SK-N-SH (cell line): ENCODE results near the gene GPC5. TPM values are rescaled to one million over a fixed set of nuclear protein-coding genes. Genes with fewer than 3 reads are reported as not detected.
A peak's percentile ranks its signal among the peaks of the same experiment; 100 is the strongest.

Experiments used
- CTCF ChIA-PET: fragments of 300-600, 350-600 bp; formaldehyde crosslinking; extraction: SDS; loops from one replicate; lab custom pipeline; 2021; lab: Yijun Ruan, JAX
- POLR2A ChIA-PET: fragments of 350-600 bp; sonication (Branson Sonifier 250); formaldehyde crosslinking; extraction: SDS; loops from one replicate; lab custom pipeline; 2020; ENCODE audit warnings: antibody characterized with exemption, inconsistent platforms; lab: Yijun Ruan, JAX
- DNase-seq: peaks from one replicate; pipeline ENCODE4 v3.0.0; 2012
- H2AFZ ChIP-seq: fragments of 200-600 bp; sonication (generic); 2 replicates; pipeline ENCODE4 v1.8.1; 2016; ENCODE audit warnings: antibody characterized with exemption, mild to moderate bottlenecking, low read depth
- H3F3A ChIP-seq: fragments of 200-600 bp; sonication (generic); replicated peaks from 2 replicates; pipeline ENCODE3; 2016; ENCODE audit warnings: antibody characterized with exemption, mild to moderate bottlenecking; ENCODE audit not compliant: insufficient read depth
- H3K27ac ChIP-seq, 2 experiments: fragments of 200-500 bp in 1 of 2; fragments of 200-600 bp in 1 of 2; sonication (Bioruptor generic) in 1 of 2; sonication (generic), shearing (Covaris generic) in 1 of 2; 2 replicates each; pipeline versions ENCODE4 v1.5.1 to v1.6.1; 2014 to 2016; ENCODE audit warnings: low read depth in 2 of 2, inconsistent platforms in 1 of 2, low read length in 1 of 2, mild to moderate bottlenecking in 1 of 2, mixed read lengths in 1 of 2
- H3K27me3 ChIP-seq: fragments of 200-600 bp; sonication (generic), shearing (Covaris generic); 2 replicates; pipeline ENCODE4 v1.6.1; 2016; ENCODE audit warnings: mixed run types; ENCODE audit not compliant: insufficient read depth
- H3K36me3 ChIP-seq, 2 experiments: fragments of 200-500 bp in 1 of 2; fragments of 200-600 bp in 1 of 2; sonication (Bioruptor generic) in 1 of 2; sonication (generic) in 1 of 2; replicated peaks in 1 of 2; 2 replicates each; pipeline versions ENCODE3 to v1.5.1; 2014 to 2016; ENCODE audit warnings: low read length in 1 of 2, mild to moderate bottlenecking in 1 of 2; ENCODE audit not compliant: insufficient read depth in 2 of 2, control insufficient read depth in 1 of 2
- H3K4me1 ChIP-seq, 2 experiments: fragments of 200-500 bp in 1 of 2; fragments of 200-600 bp in 1 of 2; sonication (Bioruptor generic) in 1 of 2; sonication (generic), shearing (Covaris generic) in 1 of 2; 2 replicates each; pipeline versions ENCODE4 v1.5.1 to v1.6.1; 2014 to 2016; ENCODE audit warnings: low read depth in 1 of 2, low read length in 1 of 2, mixed run types in 1 of 2; ENCODE audit not compliant: insufficient read depth in 2 of 2, control insufficient read depth in 1 of 2
- H3K4me2 ChIP-seq: fragments of 200-600 bp; sonication (generic), shearing (Covaris generic); 2 replicates; pipeline ENCODE4 v1.6.1; 2017; ENCODE audit warnings: mixed run types
- H3K4me3 ChIP-seq, 2 experiments: fragments of 200-500 bp in 1 of 2; fragments of 200-600 bp in 1 of 2; sonication (Bioruptor generic) in 1 of 2; sonication (generic), shearing (Covaris generic) in 1 of 2; 2 replicates each; pipeline versions ENCODE4 v1.5.1 to v1.8.1; 2014 to 2016; ENCODE audit warnings: low read depth in 2 of 2, inconsistent platforms in 1 of 2, low read length in 1 of 2, mild to moderate bottlenecking in 1 of 2, mixed read lengths in 1 of 2, moderate library complexity in 1 of 2
- H3K79me2 ChIP-seq: fragments of 200-600 bp; sonication (generic); 2 replicates; pipeline ENCODE4 v1.8.1; 2017; ENCODE audit warnings: mild to moderate bottlenecking; ENCODE audit not compliant: insufficient read depth
- H3K9ac ChIP-seq: fragments of 200-600 bp; sonication (generic); 2 replicates; pipeline ENCODE4 v1.6.1; 2017; ENCODE audit warnings: mixed run types
- H3K9me2 ChIP-seq: fragments of 200-600 bp; sonication (generic); 2 replicates; pipeline ENCODE4 v1.6.1; 2017; ENCODE audit warnings: mixed run types
- H3K9me3 ChIP-seq: fragments of 200-600 bp; sonication (generic); 2 replicates; pipeline ENCODE4 v1.6.1; 2017; ENCODE audit warnings: mixed run types, mild to moderate bottlenecking, moderate library complexity
- H4K20me1 ChIP-seq: fragments of 200-600 bp; sonication (generic); 2 replicates; pipeline ENCODE4 v1.6.1; 2017; ENCODE audit warnings: mild to moderate bottlenecking, mixed run types; ENCODE audit not compliant: insufficient read depth
- CTCF ChIP-seq: fragments of 200-600 bp; sonication (generic); IDR thresholded peaks from 2 replicates; pipeline ENCODE4 v1.6.1; 2017; ENCODE audit warnings: antibody characterized with exemption, mild to moderate bottlenecking, moderate library complexity
- EZH2phosphoT487 ChIP-seq: fragments of 200-600 bp; sonication (generic); IDR thresholded peaks from 2 replicates; pipeline ENCODE4 v1.6.1; 2017; ENCODE audit warnings: low read depth, mixed run types, mild to moderate bottlenecking, antibody characterized with exemption, moderate library complexity, borderline replicate concordance
- FOXJ3 ChIP-seq: sonication (generic); formaldehyde crosslinking; IDR thresholded peaks from 2 replicates; pipeline ENCODE4 v1.5.1; 2020; ENCODE audit warnings: mild to moderate bottlenecking, missing genetic modification reagents
- GABPA ChIP-seq: IDR thresholded peaks from 2 replicates; pipeline ENCODE4 v1.4.0; 2012; ENCODE audit warnings: low read depth, mild to moderate bottlenecking
- IRF3 ChIP-seq: fragments of 150-350 bp; IDR thresholded peaks from 2 replicates; pipeline ENCODE4 v1.6.1; 2016; ENCODE audit warnings: mild to moderate bottlenecking, low read depth, low read length
- MXI1 ChIP-seq: IDR thresholded peaks from 2 replicates; pipeline ENCODE4 v1.6.1; 2012; ENCODE audit warnings: mild to moderate bottlenecking, low read depth, low read length, improper control_type of control experiment
- NFIC ChIP-seq: IDR thresholded peaks from 2 replicates; pipeline ENCODE4 v1.4.0; 2012; ENCODE audit warnings: borderline replicate concordance
- PBX3 ChIP-seq: IDR thresholded peaks from 2 replicates; pipeline ENCODE4; 2012
- POLR2AphosphoS5 ChIP-seq: IDR thresholded peaks from 2 replicates; pipeline ENCODE4 v1.6.1; 2012; ENCODE audit warnings: low read depth, low read length
- RAD21 ChIP-seq: IDR thresholded peaks from 2 replicates; pipeline ENCODE4 v1.6.1; 2012; ENCODE audit warnings: mild to moderate bottlenecking, low read length
- RCOR1 ChIP-seq: fragments of 150-350 bp; IDR thresholded peaks from 2 replicates; pipeline ENCODE4 v1.6.1; 2017; ENCODE audit warnings: antibody characterized with exemption, low read length
- REST ChIP-seq: IDR thresholded peaks from 2 replicates; pipeline ENCODE4 v1.6.1; 2012; ENCODE audit warnings: mild to moderate bottlenecking, low read depth, low read length, moderate library complexity
- RXRA ChIP-seq: IDR thresholded peaks from 2 replicates; pipeline ENCODE4 v1.4.0; 2012; ENCODE audit warnings: low read depth, mild to moderate bottlenecking, borderline replicate concordance
- SIN3A ChIP-seq: IDR thresholded peaks from 2 replicates; pipeline ENCODE4 v1.6.1; 2012; ENCODE audit warnings: low read depth, mild to moderate bottlenecking, low read length, moderate library complexity, borderline replicate concordance
- SMC3 ChIP-seq: IDR thresholded peaks from 2 replicates; pipeline ENCODE4 v1.6.1; 2012; ENCODE audit warnings: low read depth, low read length, improper control_type of control experiment
- TAF1 ChIP-seq: IDR thresholded peaks from 2 replicates; pipeline ENCODE4 v1.6.1; 2012; ENCODE audit warnings: low read depth, mild to moderate bottlenecking, low read length, moderate library complexity, borderline replicate concordance
- USF2 ChIP-seq: fragments of 150-350 bp; IDR thresholded peaks from 2 replicates; pipeline ENCODE4 v1.6.1; 2017; ENCODE audit warnings: antibody characterized with exemption, low read length, low read depth, borderline replicate concordance
- WGBS: methylation state at CpG from one replicate; pipeline ENCODE4 v1.1.6; 2017; ENCODE audit warnings: low lambda C conversion rate; 5-methylcytosine and 5-hydroxymethylcytosine counted together
- polyA plus RNA-seq, 3 experiments: library from polyadenylated mRNA; depleted of rRNA; stranded (reverse); fragments of >200 nt; gene quantifications; 2 replicates each; pipeline ENCODE4 v1.2.3, GENCODE V29; 2012

Gene GPC5
- polyA plus RNA-seq, 1 of the 3 experiments (the other 2 are of a cell fraction), result 0.03 TPM

GRCh38 chr13:91375116-91375729 lies 23.2 kb upstream of the GPC5 start:
- Histone ChIP-seq H3K4me1 (no peaks in the 10 kb centered on the region), H2AFZ (no peak overlapping the region), H3K9me2 (no peaks in the 10 kb centered on the region), H4K20me1 (no peaks in the 10 kb centered on the region), H3K79me2 (no peaks in the 10 kb centered on the region), H3F3A (no peaks in the 10 kb centered on the region), H3K36me3 (no peaks in the 10 kb centered on the region), H3K9me3 (no peaks in the 10 kb centered on the region), H3K9ac (no peak overlapping the region), H3K27ac (no peak overlapping the region), H3K4me3 (no peak overlapping the region; a peak in 1 of 4 replicates), H3K27me3 (no peaks in the 10 kb centered on the region), H3K4me2 (no peak overlapping the region)
- DNase-seq, result peak; percentile 30
- TF ChIP-seq REST, result no peak
- no peak for TF ChIP-seq MXI1
- TF ChIP-seq TAF1, result no peak
- TF ChIP-seq SMC3, result peak; percentile 31; the same call in 1 of the 2 replicates
- no peak for TF ChIP-seq FOXJ3 (CRISPR knock-in tag)
- no peak for TF ChIP-seq IRF3
- no peak for TF ChIP-seq POLR2AphosphoS5
- TF ChIP-seq RXRA, result no peak
- no peak for TF ChIP-seq PBX3
- no peak for TF ChIP-seq EZH2phosphoT487
- no peak for TF ChIP-seq USF2
- TF ChIP-seq RAD21, result peak; percentile 72
- TF ChIP-seq NFIC, result no peak
- peak; percentile 66 for TF ChIP-seq CTCF
- TF ChIP-seq GABPA, result no peak
- TF ChIP-seq SIN3A, result no peak
- TF ChIP-seq RCOR1, result no peak
- 79% methylated on average over 4 of the region's 4 CpGs for WGBS
- CTCF ChIA-PET, result interaction anchor here (0.6 to 12.4 kb wide), 8 partner anchors 26 to 405 kb away, joined by 3 to 107 read pairs (median 3); no protein-coding TSS in a partner anchor
- POLR2A ChIA-PET, result no interaction called here
